ENCODE data around the gene SMOC2. TPM values are rescaled to one million over a fixed set of nuclear protein-coding genes. Genes with fewer than 3 reads are reported as not detected.

SMOC2 gene
- total RNA-seq, 1 donor from 2014 or later: 14.4 TPM

GRCh38 chr6:168708526-168708925, 267.5 kb downstream of the SMOC2 start:
- no peak for TF ChIP-seq CTCF (IDR thresholded peaks at IDR 0.05; ENCODE audit: borderline replicate concordance)
- Histone ChIP-seq H3K27me3 (ENCODE audit: low read depth) (peaks cover 50% of the 10 kb centered on the region), H3K4me1 (peaks cover 6% of the 10 kb centered on the region), H3K9me3 (replicated peaks) (no peaks in the 10 kb centered on the region), H3K4me3 (no peak overlapping the region), H3K27ac (replicated peaks) (no peak overlapping the region), H3K36me3 (no peaks in the 10 kb centered on the region)
- no peak for DNase-seq
- intact Hi-C loops (cut with micrococcal nuclease): no loop called here

- Histone ChIP-seq H3K4me3 (no peak overlapping the region), H3K4me1 (peaks cover 5% of the 10 kb centered on the region), H3K27me3 (ENCODE audit: low read depth) (peaks cover 49% of the 10 kb centered on the region), H3K36me3 (no peaks in the 10 kb centered on the region), H3K27ac (replicated peaks) (no peak overlapping the region), H3K9me3 (replicated peaks) (no peaks in the 10 kb centered on the region)
- DNase-seq: no peak
- intact Hi-C loops (cut with micrococcal nuclease): no loop called here
- no peak for TF ChIP-seq CTCF (IDR thresholded peaks at IDR 0.05; ENCODE audit: borderline replicate concordance)
Observed at GRCh38 chr6:168708984-168709383, 268.0 kb downstream of the SMOC2 start.

GRCh38 chr6:168709390-168709789, 268.4 kb downstream of the SMOC2 start:
- intact Hi-C loops (cut with micrococcal nuclease): no loop called here
- Histone ChIP-seq H3K9me3 (replicated peaks) (no peaks in the 10 kb centered on the region), H3K4me1 (peaks cover under 1% of the 10 kb centered on the region), H3K27ac (replicated peaks) (no peak overlapping the region), H3K27me3 (ENCODE audit: low read depth) (peaks cover 45% of the 10 kb centered on the region), H3K36me3 (no peaks in the 10 kb centered on the region), H3K4me3 (no peak overlapping the region)
- DNase-seq: no peak
- no peak for TF ChIP-seq CTCF (IDR thresholded peaks at IDR 0.05; ENCODE audit: borderline replicate concordance)

- no peak overlapping the region for H3K27ac ChIP-seq (replicated peaks)
- H3K27me3 ChIP-seq (ENCODE audit: low read depth): peaks cover 43% of the 10 kb centered on the region
- intact Hi-C loops (cut with micrococcal nuclease): no loop called here
- no peak for TF ChIP-seq CTCF (IDR thresholded peaks at IDR 0.05; ENCODE audit: borderline replicate concordance)
- no peak overlapping the region for H3K4me3 ChIP-seq
- no peaks in the 10 kb centered on the region for H3K4me1 ChIP-seq
- H3K9me3 ChIP-seq (replicated peaks): no peaks in the 10 kb centered on the region
- H3K36me3 ChIP-seq: no peaks in the 10 kb centered on the region
- DNase-seq: no peak
Observed at GRCh38 chr6:168709991-168710390, 269.0 kb downstream of the SMOC2 start.

GRCh38 chr6:168711049-168711640, 270.2 kb downstream of the SMOC2 start:
- intact Hi-C loops (cut with micrococcal nuclease): no loop called here
- H3K4me3 ChIP-seq: no peak overlapping the region

More at GRCh38 chr6:168711049-168711640, 270.2 kb downstream of the SMOC2 start:
- TF ChIP-seq CTCF (IDR thresholded peaks at IDR 0.05; ENCODE audit: borderline replicate concordance): peak; percentile 57
- Histone ChIP-seq H3K27me3 (ENCODE audit: low read depth) (peaks cover 40% of the 10 kb centered on the region), H3K27ac (replicated peaks) (no peak overlapping the region), H3K36me3 (no peaks in the 10 kb centered on the region), H3K9me3 (replicated peaks) (no peaks in the 10 kb centered on the region), H3K4me1 (no peaks in the 10 kb centered on the region)
- DNase-seq: no peak
